Lung microvascular endothelial cell (primary cell): ENCODE measurements around the gene NOL12. TPM values are rescaled to one million over a fixed set of nuclear protein-coding genes. Genes with fewer than 3 reads are reported as not detected.

ENCODE experiments used
- DNase-seq, 2 donors: peaks; one replicate each; pipeline versions ENCODE4 v3.0.0 to v3.0.0-alpha.2; 2010; ENCODE audit warnings: low read depth in 2 of 2
- total RNA-seq: library from RNA; depleted of rRNA; stranded (reverse); fragments of >200 nt; gene quantifications from 2 replicates; pipeline ENCODE4 v1.2.1, GENCODE V29; 2014

NOL12 gene
- total RNA-seq, 1 donor from 2014 or later, result 18.1 TPM

- no peak for DNase-seq
Observed at GRCh38 chr22:37659066-37659896, 26.9 kb upstream of the NOL12 start.

- DNase-seq, result no peak
Observed at GRCh38 chr22:37659897-37660708, 26.0 kb upstream of the NOL12 start.

- no peak for DNase-seq
Observed at GRCh38 chr22:37660709-37661045, 25.5 kb upstream of the NOL12 start.

GRCh38 chr22:37661160-37661924, 24.8 kb upstream of the NOL12 start:
- peak; percentile 58 to 69 for DNase-seq

GRCh38 chr22:37662039-37662438, 24.1 kb upstream of the NOL12 start:
- no peak for DNase-seq

- DNase-seq, result no peak
Observed at GRCh38 chr22:37663521-37664140, 22.5 kb upstream of the NOL12 start.

GRCh38 chr22:37664249-37665101, 21.7 kb upstream of the NOL12 start:
- no peak for DNase-seq

GRCh38 chr22:37665487-37665886, 20.7 kb upstream of the NOL12 start:
- DNase-seq, result no peak

GRCh38 chr22:37669586-37669985, 16.6 kb upstream of the NOL12 start:
- DNase-seq, result no peak

GRCh38 chr22:37672206-37672919, 13.8 kb upstream of the NOL12 start:
- no peak for DNase-seq

GRCh38 chr22:37672920-37673455, 13.2 kb upstream of the NOL12 start:
- no peak for DNase-seq

GRCh38 chr22:37674248-37674647, 11.9 kb upstream of the NOL12 start:
- no peak for DNase-seq

GRCh38 chr22:37674951-37675929, 10.9 kb upstream of the NOL12 start, which contains the start of gene LGALS1:
Gene LGALS1 (plus strand): TSS chr22:37675636. CDS start chr22:37675703, 67 bp downstream.
- peak; percentile 91 to 97 for DNase-seq

GRCh38 chr22:37675930-37676735, 10.0 kb upstream of the NOL12 start:
- peak; percentile 26 to 39 for DNase-seq

- peak; percentile 86 to 98 for DNase-seq
Observed at GRCh38 chr22:37676736-37677492, 9.2 kb upstream of the NOL12 start.

- no peak for DNase-seq
Observed at GRCh38 chr22:37677493-37677974, 8.6 kb upstream of the NOL12 start.

- no peak for DNase-seq
Observed at GRCh38 chr22:37678372-37678771, 7.8 kb upstream of the NOL12 start.
